Activated CD8-positive, alpha-beta memory T cell treated with anti-CD3 and anti-CD28 coated beads, Interleukin-2, amount 50 U/mL, for 24 hours (primary cell): Measurements from ENCODE around the gene DOCK10.

Experiments
- DNase-seq: peaks from one replicate; pipeline ENCODE4 v3.0.0-alpha.2; 2020; ENCODE audit errors: extremely low read depth

DOCK10 gene

GRCh38 chr2:224716921-224717320, 325.3 kb downstream of the DOCK10 start:
- no peak for DNase-seq

DNA sequence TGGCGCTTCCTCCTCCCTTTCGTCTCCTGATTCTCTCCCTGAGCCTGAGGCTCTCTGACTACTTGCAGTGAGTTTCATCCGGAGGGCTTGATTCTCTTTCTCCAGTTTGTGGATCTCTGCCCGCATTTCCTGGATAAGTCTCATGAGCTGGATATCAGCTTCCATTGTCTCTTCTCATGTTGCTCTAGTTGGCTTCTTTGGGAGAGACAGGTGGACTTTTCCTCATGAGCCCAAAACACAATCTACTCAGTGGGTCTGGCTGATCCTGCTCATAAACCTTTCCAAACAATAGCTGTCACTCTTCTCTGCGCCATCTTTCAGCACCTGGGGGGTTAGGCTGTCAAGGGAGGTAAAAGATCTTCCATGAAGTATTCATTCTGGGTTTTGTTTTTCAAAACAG, 326.1 kb downstream of the DOCK10 start, which contains the start of gene CCDC195:
TSS of gene CCDC195 (minus strand) at position 165 of the 400 bp plus-strand sequence. CDS start at position 165, 0 bp downstream.
- no peak for DNase-seq
